Erythroblast (primary cell): ENCODE results near the gene TBC1D30.

Experiments used
- GATA1 ChIP-seq: IDR thresholded peaks from 2 replicates; pipeline ENCODE4 v1.6.1; 2011; ENCODE audit warnings: low read depth, mild to moderate bottlenecking, control low read depth, low read length, moderate library complexity
- POLR2A ChIP-seq: IDR thresholded peaks from 2 replicates; pipeline ENCODE4 v1.6.1; 2011; ENCODE audit warnings: mild to moderate bottlenecking, low read length

GRCh38 chr12:64916411-64917261 lies 92.2 kb downstream of the TBC1D30 start:
- TF ChIP-seq POLR2A (no peak), GATA1 (no peak)
